HFF-Myc (cell line): Measurements from ENCODE around the gene PPAN.
A peak's percentile ranks its signal among the peaks of the same experiment; 100 is the strongest.

Source experiments
- DNase-seq: peaks from one replicate; pipeline ENCODE4 v3.0.0-alpha.2; 2011; ENCODE audit warnings: low read depth; ENCODE audit errors: extremely low read depth
- H3K4me3 ChIP-seq: replicated peaks from 2 replicates; pipeline ENCODE4 v1.5.1; 2011; ENCODE audit warnings: low read depth, mild to moderate bottlenecking, control low read depth, low read length
- TF ChIP-seq, protein P1 (sequence below): IDR thresholded peaks from 2 replicates; pipeline ENCODE4 v1.5.1; 2012; ENCODE audit warnings: mild to moderate bottlenecking, low read depth, low read length, control low read depth; ENCODE audit errors: missing control alignments

The PPAN gene

GRCh38 chr19:10076535-10076934 is 29.6 kb upstream of the PPAN start:
- DNase-seq: no peak
- TF ChIP-seq, protein P1, sequence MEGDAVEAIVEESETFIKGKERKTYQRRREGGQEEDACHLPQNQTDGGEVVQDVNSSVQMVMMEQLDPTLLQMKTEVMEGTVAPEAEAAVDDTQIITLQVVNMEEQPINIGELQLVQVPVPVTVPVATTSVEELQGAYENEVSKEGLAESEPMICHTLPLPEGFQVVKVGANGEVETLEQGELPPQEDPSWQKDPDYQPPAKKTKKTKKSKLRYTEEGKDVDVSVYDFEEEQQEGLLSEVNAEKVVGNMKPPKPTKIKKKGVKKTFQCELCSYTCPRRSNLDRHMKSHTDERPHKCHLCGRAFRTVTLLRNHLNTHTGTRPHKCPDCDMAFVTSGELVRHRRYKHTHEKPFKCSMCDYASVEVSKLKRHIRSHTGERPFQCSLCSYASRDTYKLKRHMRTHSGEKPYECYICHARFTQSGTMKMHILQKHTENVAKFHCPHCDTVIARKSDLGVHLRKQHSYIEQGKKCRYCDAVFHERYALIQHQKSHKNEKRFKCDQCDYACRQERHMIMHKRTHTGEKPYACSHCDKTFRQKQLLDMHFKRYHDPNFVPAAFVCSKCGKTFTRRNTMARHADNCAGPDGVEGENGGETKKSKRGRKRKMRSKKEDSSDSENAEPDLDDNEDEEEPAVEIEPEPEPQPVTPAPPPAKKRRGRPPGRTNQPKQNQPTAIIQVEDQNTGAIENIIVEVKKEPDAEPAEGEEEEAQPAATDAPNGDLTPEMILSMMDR: no peak
- H3K4me3 ChIP-seq: no peak overlapping the region

DNA sequence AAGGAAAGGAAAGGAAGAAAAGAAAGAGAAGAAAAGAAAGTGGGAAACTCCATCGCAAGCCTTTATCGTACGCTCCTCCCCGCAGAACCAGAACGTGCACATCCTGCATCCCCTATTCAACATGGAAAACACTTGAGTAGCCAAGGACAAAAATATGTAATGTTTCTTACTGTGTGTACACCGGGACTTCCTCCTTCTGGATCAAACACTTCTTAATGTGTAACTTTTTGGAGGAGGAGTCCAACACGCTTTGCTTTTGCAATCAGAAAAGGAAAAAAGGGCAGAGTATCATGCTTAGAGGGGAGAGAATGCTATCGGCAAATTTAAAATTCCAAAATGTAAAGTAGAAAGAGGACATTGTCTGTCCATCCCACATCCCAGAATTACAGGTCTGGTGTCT is 27.8 kb upstream of the PPAN start:
- TF ChIP-seq, protein P1: no peak
- DNase-seq: no peak
- no peak overlapping the region for H3K4me3 ChIP-seq

DNA sequence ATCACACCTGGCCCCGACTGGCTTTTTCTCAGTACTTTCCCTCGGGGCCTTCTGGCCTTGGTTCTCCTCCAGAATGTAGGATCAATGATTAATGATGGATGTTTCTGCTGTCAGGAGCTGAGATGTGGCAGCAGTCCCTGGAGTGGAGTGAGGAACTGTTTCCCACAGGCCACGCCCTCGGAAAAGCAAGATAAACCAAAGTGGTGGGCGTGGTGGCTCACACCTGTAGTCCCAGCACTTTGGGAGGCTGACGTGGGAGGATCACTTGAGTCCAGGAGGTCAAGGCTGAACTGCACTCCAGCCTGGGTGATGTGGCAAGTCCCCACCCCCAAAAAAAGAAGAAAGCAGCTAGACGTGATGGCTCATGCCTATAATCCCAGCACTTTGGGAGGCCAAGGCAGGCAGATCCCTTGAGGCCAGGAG is 27.1 kb upstream of the PPAN start:
- DNase-seq: no peak
- TF ChIP-seq, protein P1: no peak
- H3K4me3 ChIP-seq: no peak overlapping the region

GRCh38 chr19:10083911-10084310 is 22.3 kb upstream of the PPAN start:
- DNase-seq: no peak
- no peak overlapping the region for H3K4me3 ChIP-seq
- TF ChIP-seq, protein P1: no peak

DNA sequence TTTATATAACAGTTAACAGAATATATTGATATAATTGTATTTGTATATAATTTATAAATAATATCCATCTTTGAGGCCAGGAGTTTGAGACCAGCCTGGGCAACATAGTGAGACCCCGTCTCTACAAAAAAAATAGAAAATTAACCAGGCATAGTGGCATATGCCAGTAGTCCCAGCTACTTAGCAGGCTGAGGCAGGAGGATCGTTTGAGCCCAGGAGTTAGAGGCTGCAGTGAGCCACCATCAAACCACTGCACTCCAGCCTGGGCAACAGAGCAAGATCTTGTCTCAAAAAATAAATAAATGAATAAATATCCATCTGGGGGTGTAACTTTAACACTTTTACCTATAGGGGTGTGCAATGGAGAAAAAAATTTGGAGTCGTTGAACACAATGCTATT is 21.4 kb upstream of the PPAN start:
- H3K4me3 ChIP-seq: no peak overlapping the region
- TF ChIP-seq, protein P1: no peak
- DNase-seq: no peak

- peak within 1 kb of the TSS; percentile 66 for H3K4me3 ChIP-seq
Observed at GRCh38 chr19:10085641-10086590, 20.2 kb upstream of the PPAN start, which contains the start of gene SHFL. TSS of gene SHFL (plus strand) at chr19:10086317. CDS start at chr19:10086428, 111 bp downstream.

More at GRCh38 chr19:10085641-10086590, 20.2 kb upstream of the PPAN start, which contains the start of gene SHFL:
- DNase-seq: no peak
- TF ChIP-seq, protein P1: no peak
